Stimulated activated CD4-positive, alpha-beta T cell treated with anti-CD3 and anti-CD28 coated beads, Interleukin-2, amount 100 ng/mL, for 4 hours (primary cell): Measurements from ENCODE around the gene ZNF563.
A peak's percentile ranks its signal among the peaks of the same experiment; 100 is the strongest.
"Not testable (repeated sequence)": the region's sequence is repeated elsewhere in the genome, so short reads cannot be mapped to it uniquely, and the experiment has no call there.

ENCODE experiments used
- DNase-seq: peaks from one replicate; pipeline ENCODE4 v3.0.0-alpha.2; 2020; ENCODE audit warnings: low read depth

The ZNF563 gene

GRCh38 chr19:12333162-12334159 is at the start of gene ZNF563:
Gene ZNF563 (minus strand): TSS chr19:12333633. CDS start chr19:12333482, 151 bp downstream.
- peak; percentile 98 for DNase-seq

DNA sequence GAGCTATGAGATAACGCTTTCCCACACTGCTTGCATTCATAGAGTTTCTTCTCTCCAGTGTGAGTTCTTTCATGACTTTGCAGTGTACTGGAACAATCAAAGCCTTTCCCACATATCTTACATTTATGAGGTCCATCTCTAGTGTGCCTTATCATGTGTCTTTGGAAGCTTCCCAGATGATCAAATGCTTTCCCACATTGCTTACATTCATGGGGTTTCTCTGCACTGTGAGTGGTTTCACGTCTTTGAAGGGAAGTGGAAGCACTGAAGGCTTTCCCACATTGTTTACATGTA is 47.0 kb upstream of the ZNF563 start:
- no peak for DNase-seq

DNA sequence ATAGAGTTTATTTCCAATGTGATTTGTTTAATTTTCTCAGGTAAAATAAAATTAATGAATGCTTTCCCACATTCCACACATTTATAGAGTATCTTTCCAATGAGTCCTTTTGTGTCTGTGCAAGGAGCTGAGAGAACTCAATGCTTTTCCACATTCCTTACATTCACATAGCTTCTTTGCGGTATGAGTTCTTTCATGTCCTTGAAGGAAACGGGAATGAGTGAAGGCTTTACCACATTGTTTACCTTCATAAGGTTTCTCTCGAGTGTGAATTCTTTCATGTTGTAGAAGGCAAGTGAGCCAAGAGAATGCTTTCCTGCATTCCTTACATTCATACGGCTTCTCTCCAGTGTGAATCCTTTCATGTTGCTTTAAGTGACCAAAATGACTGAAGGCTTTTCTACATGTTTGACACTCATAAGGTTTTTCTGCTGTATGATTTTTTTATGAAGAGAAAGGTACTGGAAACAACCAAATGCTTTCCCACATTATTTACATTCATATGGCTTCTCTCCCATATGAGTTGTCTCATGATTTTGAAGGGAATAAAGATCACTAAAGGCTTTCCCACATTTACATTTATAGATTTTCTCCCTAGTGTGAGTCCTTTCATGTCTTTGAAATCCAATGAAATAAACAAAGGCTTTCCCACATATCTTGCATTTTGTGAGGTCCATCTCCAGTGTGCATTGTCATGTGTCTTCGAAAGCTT is 46.5 kb upstream of the ZNF563 start:
- DNase-seq = no peak

DNA sequence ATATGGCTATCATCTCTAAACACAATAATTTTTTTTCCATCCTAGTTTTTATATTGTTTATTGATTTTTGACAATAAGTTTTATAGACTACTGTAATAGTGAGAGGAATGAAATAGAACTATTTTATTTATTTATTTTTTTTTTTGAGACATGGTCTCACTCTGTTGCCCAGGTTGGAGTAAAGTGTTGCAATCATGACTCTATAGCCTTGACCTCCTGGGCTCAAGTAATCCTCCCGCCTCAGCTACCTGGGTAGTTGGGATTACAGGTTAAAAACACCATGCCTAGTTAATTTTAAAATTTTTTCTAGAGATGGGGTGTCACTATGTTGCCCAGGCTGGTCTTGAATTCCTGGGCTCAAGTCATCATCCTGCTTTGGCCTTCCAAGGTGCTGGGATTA is 40.6 kb upstream of the ZNF563 start:
- no peak for DNase-seq

- peak; percentile 82 for DNase-seq
Measured at GRCh38 chr19:12365236-12366162, 32.1 kb upstream of the ZNF563 start, which contains the start of gene ZNF442. Gene ZNF442 (minus strand): TSS chr19:12365683. CDS start chr19:12363631, 2,052 bp downstream.

- no peak for DNase-seq
Measured at GRCh38 chr19:12364391-12365235, 31.2 kb upstream of the ZNF563 start.

- DNase-seq = not testable (repeated sequence)
Measured at GRCh38 chr19:12362236-12362635, 28.8 kb upstream of the ZNF563 start.

DNA sequence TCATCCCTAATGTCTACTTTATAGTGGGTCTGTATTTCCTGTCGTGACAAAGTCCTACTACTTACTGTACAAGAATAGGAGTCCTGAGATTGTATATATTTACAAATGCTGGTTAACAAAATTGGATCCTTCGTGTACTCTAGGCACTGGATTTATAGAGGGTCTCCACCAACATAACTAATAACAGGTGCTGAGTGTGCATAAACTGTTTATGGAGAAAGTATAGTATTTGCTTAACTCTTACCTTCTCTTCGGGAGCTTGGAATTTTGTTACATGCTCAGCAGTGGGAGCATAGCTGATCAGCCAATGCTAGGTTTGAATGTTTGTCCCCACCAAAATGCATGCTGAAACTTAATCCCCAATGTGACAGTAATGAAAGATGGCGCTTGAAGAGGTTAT is 19.9 kb upstream of the ZNF563 start:
- no peak for DNase-seq

- no peak for DNase-seq
Measured at GRCh38 chr19:12350890-12351197, 17.4 kb upstream of the ZNF563 start.

GRCh38 chr19:12350185-12350889 is 16.9 kb upstream of the ZNF563 start:
- no peak for DNase-seq

DNA sequence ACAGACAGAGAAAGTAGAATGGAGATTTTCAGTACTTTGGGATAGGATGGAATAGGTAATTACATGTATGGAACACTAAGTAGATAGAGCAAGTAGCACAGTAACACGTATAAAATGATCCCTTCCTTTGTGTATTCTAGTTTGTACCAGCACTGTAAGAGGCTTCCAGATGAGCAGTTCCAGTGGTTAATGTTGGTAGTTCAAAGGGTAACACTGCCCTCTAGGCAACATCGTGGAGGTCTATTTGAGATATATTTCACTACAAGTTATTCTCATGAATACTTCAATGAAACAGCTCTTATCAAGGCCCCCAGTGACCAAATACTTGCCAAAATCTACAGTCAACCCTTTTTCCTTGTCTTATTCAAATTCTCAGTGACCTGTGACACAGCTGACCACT is 13.5 kb upstream of the ZNF563 start:
- DNase-seq = no peak

DNA sequence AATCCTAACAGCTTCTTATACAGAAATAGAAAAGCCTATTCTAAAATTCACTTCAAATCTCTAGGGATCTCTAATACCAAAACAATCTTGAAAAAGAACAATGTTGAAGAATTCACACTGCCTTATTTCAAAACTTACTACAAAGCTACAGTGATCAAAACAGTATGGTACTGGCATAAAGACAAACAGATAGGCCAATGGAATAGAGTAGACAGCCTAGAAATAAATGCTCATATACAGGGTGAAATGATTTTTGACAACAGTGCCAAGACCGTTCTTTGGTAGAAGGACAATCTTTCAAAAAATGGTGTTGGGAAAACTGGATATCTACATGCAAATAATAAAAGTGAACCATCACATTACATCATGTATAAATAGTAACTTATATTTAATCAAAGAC is 11.8 kb upstream of the ZNF563 start:
- no peak for DNase-seq

DNA sequence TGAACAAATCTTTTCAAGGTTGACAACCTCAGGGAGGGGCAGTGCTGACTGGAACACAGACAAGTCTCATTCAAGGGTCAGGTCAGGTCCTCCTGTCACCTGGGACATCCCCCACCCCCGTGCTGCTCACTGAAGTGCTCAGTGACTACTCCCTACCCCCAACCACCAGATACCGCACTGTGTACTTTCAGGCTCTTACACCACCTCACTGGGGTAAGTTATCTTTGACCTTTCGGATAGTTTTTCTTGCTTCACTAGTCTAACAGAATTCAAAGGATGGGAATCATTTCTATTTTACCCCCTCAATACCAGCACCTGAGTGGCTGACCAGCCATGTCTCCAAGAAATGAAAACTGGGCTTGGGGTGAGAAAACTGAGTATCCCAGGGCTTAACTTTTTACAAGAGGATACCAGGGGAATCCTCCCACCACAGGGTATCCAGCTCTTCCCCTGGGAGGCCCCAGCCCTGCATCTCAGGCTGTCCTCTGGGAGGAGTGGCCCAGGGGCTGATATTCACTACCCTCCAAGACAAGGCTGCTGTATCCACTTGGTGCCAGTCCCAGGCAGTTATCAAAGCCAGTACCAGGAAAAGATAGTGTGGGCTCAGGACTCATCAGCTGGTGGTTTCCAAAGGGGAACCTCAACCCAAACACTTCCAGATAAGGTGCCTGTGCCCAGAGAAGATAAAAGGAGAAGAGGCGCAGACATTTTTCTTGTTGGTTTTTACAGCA is 2.1 kb downstream of the ZNF563 start:
- peak; percentile 73 for DNase-seq

GRCh38 chr19:12330340-12330739 is 3.1 kb downstream of the ZNF563 start:
- no peak for DNase-seq

- no peak for DNase-seq
Measured at GRCh38 chr19:12325690-12326089, 7.7 kb downstream of the ZNF563 start.

DNA sequence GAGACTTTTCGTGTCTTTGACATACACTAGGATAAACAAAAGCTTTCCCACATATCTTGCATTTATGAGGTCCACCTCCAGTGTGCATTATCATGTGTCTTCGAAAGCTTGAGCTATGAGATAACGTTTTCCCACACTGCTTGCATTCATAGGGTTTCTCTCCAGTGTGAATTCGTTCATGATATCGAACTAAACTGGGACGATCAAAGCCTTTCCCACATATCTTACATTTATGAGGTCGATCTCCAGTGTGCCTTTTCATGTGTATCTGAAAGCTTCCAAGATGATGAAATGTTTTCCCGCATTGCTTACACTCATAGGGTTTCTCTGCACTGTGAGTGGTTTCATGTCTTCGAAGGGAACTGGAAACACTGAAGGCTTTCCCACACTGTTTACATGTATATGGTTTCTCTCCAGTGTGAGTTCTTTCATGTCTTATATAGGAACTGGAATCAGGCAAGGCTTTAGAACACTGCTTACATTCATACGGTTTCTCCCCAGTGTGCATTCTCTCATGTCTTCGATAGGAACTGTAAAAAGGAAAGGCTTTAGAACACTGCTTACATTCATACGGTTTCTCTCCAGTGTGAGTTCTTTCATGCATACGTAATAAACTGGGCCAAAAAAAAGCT is 14.5 kb downstream of the ZNF563 start:
- no peak for DNase-seq

DNA sequence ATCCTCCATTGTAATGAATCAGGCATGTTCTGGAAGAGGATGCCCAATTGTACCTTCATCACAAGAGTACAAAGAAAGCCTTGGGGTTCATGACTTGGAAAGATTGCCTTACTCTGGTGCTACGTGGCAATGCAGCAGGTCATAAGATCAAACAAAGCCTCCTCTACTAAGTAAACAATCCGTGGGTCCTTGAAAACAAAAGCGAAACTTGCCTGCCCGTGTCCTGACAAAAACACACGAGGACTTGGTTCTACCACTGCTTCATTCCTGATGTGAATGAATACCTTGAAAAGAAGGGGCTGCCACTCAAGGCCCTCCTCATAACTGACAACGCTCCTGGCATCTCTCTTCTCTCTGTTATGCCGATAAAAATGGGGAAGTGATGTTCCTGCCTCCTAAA is 18.9 kb downstream of the ZNF563 start:
- DNase-seq = no peak

DNA sequence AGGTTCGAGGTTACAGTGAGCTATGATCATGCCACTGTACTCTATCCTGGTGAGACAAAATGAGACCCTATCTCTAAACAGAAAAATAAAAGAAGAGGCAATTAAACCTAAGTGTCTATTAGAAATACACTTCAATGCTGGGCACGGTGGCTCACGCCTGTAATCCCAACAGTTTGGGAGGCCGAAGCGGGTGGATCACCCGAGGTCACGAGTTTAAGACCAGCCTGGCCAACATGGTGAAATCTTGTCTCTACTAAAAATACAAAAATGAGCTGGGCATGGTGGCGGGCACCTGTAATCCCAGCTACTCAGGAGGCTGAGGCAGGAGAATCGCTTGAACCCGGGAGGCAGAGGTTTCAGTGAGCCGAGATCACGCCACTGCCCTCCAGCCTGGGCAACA is 24.5 kb downstream of the ZNF563 start:
- not testable (repeated sequence) for DNase-seq

GRCh38 chr19:12295191-12295590 is 38.2 kb downstream of the ZNF563 start:
- DNase-seq = no peak
